ENCODE results near the gene ANXA8.
A peak's percentile ranks its signal among the peaks of the same experiment; 100 is the strongest.
"Not testable (repeated sequence)": the region's sequence is repeated elsewhere in the genome, so short reads cannot be mapped to it uniquely, and the experiment has no call there.

ANXA8 gene

DNA sequence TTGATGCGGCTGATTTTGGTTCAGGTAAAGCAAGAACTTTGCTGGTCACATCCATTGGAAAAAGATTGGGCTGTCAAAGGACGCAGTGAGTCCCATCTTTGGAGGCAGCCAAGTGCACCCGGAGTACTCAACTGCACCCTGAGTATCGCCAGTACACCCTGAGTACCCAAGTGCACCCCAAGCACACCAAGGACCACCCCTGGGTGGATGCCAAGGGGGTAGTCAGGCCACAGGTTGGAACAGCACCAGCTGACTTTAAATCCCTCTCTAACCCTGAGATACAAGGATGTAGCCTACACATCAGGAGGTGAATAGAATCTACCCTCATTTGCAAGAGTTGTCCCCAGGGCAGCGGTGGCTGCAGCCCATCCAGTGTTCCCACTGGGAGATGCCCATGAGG, 16.5 kb downstream of the ANXA8 start:
- DNase-seq (ENCODE audit: low read depth, low spot score); H3K4me3 ChIP-seq (ENCODE audit: low read length): not testable (repeated sequence)

DNA sequence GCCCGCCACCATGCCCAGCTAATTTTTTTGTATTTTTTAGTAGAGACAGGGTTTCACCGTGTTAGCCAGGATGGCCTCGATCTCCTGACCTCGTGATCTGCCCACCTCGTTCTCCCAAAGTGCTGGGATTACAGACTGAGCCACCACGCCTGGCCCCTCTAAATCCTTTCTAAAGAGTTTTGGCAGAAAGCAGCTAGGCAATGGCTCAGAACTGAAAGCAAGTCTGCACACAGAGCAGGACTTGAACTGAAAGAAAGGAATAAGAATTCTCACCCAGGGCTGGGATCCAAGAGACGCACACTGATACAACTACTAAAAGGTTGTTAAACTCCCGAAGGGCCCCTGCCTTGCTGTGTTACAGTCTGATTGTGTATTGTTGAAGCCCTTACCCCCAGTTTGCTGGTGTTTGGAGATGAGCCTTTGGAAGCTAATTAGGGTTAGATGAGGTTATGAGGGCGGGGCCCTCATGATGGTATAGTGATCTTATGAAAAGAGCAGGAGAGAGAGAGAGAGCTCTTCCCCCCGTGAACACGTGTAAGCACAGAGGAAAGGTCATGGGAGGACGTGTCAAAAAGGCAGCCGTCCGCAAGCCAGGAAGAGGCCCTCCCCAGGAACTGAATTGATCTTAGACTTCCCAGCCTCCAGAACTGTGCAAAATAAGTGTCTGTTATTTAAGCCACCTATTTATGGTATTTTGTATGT, 18.5 kb downstream of the ANXA8 start:
- DNase-seq (ENCODE audit: low read depth, low spot score); H3K4me3 ChIP-seq (ENCODE audit: low read length): not testable (repeated sequence)

DNA sequence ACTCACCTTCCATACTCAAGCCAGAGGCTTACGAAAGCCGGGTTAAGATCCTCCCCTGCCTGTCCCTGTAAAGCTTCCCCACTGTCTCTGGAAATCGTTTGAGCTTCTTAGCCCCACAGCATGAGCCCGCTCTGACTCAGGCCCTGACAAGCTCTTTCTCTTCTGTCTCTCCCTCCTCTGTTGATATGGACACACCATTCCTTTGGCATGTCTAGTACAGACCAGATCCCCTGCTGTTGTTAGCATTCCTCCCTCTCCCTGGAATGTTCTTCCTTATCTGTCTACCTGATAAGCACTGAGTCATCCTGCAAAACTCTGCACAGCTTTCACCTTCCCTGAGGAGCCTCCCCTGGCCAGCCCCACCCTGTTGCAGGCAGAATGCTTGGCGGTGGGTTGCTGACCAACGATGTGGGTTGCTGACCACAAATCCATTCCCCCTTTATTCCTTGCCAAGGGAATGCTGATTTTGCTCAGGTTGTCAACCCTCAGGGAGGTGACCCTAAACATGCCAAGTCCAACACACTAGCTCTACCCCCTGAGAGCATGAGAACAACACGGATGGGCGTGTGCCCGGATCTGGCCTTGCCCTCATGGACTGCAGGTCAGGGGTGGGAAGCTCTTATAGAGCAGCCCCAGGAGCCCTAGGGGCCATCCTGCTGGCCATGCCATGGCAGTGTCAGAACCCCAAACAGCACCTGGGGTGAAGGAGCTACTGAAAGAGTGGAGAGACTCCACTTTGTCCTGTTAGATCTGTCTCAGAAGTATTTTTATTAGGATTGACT, 21.1 kb downstream of the ANXA8 start:
- DNase-seq (ENCODE audit: low read depth, low spot score); H3K4me3 ChIP-seq (ENCODE audit: low read length): not testable (repeated sequence)

DNA sequence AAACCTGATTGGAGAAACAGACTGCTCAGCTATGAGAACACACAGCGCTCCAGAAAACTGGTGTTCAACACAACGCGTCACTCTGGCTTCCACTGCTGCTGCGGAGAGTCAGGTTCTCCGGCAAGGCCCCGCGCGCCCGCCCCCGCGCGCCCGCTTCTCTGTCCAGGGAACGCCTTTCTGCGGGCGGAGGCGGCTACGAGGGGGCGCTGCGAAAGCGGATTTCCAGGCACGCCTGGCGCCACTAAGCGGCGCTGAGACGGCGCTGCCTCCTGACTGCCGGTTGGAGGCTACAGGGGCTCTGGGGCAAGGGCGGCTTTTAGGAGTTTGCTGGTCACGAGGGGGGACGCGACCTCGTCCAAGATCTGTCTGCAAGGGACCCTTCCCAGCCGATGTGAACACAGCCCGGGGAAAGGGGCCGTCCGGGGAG, 22.6 kb downstream of the ANXA8 start:
- H3K4me3 ChIP-seq (ENCODE audit: low read length), result peak overlapping the region; percentile 18
- not testable (repeated sequence) for DNase-seq (ENCODE audit: low read depth, low spot score)

DNA sequence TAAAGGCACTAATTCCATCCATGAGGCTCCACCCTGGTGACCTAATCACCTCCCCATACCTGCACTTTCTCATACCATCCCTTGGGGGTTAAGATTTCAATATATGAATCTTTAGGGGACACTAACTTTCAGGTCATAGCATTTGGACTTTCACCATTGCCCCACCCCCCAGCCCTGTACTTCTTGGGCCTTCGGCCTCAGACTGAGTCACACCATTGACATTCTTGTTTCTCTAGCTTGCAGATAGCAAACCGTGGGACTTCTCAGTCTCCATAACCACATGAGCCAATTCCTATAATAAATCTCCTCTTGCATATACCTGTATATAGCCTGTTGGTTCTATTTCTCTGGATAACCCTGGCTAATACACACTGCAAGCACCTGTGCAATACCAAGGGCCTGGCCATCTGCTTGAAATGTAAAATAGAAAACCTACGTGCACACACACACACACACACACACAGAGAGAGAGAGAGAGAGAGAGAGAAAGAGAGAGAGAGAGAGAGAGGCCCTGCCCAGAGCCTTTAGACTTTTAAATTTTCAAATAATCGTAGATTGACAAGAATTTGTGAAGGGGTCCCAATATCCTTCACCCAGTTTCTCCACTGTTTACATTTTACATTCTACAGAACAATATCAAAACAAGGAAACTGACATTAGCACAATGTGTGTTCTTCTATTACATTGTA, 25.3 kb downstream of the ANXA8 start:
- no peak for DNase-seq (ENCODE audit: low read depth, low spot score)
- H3K4me3 ChIP-seq (ENCODE audit: low read length), result no peak overlapping the region

DNA sequence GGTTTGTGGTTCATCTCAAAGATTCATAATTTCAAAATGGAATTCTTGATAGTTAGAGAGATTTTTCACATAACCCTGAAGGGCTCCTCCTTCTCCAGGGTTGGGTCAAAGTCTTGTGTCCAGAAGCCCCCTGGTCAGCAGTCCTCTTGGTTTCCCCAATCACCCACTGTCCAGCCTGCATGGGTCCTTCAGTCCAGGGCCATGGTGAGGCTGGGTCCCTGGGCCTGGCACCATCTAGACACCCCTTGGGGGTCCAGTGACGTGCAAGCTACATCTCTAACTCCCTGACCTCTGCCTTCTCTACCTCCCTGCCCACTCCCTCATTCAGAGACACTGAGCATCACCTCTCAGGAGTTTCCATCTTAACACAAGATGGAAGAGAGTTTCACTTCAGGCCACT, 26.1 kb downstream of the ANXA8 start:
- no peak for DNase-seq (ENCODE audit: low read depth, low spot score)
- H3K4me3 ChIP-seq (ENCODE audit: low read length), result no peak overlapping the region

DNA sequence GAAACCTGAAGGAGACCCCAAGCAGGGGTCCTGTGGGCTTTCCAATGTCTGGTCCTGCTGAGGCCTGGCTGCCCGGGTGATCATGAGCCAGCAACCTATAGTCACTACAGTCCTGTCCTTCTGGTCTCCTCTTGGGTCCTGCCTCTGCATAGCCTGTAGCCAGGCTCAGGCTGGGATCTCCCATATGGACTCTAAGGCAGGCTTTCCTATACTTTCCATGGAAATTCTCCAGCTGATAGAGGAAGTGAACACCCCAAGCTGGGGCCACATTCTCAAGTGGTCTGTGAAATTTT, 26.4 kb downstream of the ANXA8 start:
- no peak overlapping the region for H3K4me3 ChIP-seq (ENCODE audit: low read length)
- no peak for DNase-seq (ENCODE audit: low read depth, low spot score)

DNA sequence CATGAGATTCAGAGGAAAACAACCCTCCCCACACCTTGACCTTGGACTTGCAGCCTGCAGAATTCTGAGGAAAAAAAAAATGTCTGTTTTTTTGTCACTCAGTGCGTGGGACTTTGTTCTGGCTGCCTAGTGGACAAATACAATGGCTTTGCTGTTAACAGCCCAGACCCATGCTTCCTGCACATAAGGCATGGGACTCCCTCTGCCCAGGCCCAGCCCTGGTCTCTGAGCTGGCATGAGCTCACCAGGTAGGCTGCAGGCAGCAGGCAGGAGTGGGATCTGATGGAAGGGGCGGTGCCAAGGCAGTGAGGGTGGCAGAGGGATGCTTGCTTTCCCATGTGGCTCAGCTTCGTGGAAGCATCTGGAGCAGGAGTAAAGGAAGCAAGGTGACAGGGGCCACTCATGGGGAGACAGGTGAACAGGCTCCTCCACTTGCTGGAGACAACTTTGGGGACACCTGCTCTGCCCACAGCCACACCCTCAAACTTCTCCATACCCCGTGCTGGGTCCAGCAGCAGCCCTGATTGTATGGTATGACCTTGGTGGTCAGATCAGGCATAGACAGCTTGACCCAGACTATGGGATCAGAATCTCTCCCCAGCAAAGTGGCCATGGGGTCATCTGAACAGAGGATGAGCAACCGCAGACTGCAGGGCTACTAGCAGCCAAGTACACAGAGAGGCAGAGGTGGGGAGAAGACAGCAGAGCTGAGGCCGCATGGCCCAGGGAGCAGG, 27.0 kb downstream of the ANXA8 start:
- DNase-seq (ENCODE audit: low read depth, low spot score), result no peak
- no peak overlapping the region for H3K4me3 ChIP-seq (ENCODE audit: low read length)

DNA sequence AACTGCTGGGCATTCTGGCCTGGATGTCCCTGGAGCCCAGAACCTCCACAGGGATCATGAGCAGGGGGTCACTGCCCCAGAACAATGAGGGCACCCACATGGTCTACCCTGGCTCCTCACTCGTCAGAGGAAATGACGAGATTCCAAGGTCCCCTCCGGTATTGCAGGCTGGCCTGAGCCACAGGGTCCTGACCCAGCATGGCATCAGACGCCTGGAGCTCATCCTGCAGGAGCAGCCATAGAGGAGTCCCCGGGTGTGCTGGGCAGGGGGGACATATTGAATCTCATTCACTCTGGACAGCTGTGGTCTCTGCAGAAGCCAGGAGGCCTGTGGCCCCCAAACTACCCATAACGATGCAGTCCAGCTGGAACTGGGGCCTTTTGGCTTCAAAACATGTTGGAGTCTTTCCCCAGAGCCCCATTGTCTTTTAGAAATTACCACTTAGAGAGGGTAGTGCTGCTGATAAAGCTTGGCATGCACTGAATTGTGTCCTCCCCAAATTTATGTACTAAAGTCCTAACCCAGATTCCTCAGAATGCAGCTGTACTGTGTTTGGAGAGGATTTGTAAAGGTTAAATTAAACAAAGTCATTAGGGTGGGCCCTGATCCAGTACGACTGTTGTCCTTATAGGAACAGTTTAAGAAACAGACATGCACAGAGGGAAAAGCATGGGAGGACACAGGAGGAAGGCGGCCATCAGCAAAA, 27.7 kb downstream of the ANXA8 start:
- no peak for DNase-seq (ENCODE audit: low read depth, low spot score)
- no peak overlapping the region for H3K4me3 ChIP-seq (ENCODE audit: low read length)

DNA sequence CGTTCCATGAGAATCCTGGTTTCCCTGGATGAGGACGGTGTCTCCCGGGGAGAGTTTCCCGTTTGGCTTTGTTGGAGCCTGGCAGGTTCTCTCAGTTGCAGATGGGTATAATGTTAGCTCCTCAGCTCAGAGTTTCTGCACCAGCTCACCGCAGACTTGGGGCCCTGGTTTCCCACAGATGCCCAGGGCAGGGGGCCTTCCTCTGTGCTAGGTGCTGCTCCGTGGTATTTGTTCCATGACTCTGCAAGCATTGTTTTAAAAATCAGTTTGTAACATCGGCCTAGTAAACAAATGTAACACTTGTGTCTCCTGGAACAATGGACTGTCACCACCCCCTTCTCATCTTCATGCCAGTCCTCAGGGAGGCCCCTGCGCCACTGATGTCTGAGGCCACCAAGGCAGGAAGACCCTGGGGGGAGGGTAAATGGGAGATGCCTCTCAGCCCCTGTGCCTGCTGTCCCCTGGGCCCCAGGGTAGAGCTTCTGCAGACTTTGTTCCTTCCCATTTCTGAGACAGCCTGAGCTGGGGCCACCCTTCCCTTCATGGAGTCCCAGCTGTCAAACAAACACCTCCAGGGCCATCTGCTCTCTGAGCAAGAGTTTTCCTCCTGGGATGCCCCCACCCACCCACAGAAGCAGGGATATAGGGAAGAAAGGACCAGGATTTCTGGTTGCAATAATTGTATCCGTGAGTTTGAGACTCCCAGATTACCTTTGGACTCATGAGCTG, 28.4 kb downstream of the ANXA8 start:
- DNase-seq (ENCODE audit: low read depth, low spot score); H3K4me3 ChIP-seq (ENCODE audit: low read length): not testable (repeated sequence)

DNA sequence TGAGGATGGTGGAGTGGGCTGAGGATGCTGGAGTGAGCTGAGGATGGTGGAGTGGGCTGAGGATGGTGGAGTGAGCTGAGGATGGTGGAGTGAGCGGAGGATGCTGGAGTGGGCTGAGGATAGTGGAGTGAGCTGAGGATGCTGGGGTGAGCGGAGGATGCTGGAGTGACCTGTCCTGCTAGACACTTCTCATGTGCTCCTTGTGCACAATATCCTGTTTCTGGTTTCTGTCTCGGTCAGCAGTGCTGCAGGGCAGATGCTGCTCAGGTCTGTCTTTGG, 29.2 kb downstream of the ANXA8 start:
- DNase-seq (ENCODE audit: low read depth, low spot score), result no peak

DNA sequence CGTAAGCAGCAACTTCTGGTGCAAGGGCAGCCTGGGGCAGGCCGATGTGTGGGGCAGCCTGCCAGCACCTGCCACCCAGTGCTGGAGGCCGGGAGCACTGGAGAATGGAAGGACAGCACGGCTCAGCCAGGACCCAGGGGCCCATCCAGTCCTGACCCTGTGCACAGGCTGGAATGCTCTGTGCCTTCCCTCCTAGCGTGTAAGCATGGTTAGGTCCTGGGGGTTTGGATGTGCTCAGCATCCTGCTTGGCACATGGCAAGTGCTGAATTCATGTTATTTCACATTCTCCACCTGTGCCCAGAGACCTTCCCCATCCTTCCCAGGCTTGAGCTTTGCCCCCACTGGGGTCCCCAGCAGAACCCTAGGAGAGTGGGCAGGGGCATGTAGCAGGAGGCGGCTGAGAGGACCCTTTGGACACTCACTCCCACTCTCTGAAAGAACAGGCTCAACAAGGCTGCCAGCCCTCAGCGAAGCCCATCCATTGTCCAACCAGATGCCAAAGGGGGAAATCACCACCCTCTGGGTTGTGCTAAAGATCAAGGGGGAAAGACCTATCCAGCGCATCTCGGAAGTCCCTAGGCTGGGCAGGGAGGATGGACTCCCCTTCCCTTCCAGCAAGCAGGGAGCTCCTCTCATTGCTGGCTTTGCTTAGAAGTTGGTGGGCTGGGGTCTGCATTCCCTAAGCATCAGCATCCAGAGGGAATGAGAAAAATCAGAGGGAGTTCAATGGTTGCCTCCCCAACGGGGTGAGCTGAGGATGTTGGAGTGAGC, 29.7 kb downstream of the ANXA8 start:
- no peak for DNase-seq (ENCODE audit: low read depth, low spot score)

More for the DNA sequence above, 29.2 kb downstream of the ANXA8 start:
- H3K4me3 ChIP-seq (ENCODE audit: low read length), result no peak overlapping the region

DNA sequence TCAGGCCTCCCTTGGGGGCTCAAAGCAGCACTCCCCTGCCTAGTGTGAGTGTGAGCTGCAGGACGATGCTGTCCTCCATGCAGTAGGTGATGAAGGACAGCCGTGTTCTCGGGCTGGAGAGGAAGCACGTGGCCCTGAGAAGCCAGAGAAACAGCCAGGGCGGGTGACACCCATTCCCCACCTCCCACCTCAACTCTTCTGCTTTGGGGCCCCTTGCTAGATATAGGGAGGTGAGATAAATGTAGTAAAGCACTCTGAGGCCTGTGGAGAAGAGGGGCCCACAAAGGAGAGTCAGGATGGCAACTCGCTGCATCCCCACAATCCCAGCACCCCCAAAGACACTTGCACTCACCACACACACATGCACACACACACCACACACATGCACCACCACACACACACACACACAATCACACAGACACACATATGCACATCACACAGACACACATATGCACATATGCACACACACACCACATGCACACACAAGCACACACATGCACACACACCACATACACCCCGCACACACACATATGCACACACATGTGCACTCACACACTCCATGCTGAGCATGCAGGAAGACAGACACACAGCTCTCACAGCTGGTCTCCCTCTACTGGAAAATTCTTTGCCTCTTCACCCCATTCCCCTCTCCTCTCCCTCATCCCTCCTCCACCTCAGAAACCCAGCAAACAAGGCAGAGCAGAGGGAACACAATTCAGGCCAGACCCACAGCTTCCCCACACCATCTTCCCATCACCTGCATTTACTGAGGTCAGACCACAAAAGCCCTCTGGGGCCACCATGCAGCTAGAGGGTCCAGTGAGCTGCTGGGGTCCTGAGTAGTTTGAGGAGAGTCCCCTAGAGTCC, 30.5 kb downstream of the ANXA8 start:
- no peak overlapping the region for H3K4me3 ChIP-seq (ENCODE audit: low read length)
- no peak for DNase-seq (ENCODE audit: low read depth, low spot score)

More for the DNA sequence above, 29.7 kb downstream of the ANXA8 start:
- H3K4me3 ChIP-seq (ENCODE audit: low read length), result no peak overlapping the region

DNA sequence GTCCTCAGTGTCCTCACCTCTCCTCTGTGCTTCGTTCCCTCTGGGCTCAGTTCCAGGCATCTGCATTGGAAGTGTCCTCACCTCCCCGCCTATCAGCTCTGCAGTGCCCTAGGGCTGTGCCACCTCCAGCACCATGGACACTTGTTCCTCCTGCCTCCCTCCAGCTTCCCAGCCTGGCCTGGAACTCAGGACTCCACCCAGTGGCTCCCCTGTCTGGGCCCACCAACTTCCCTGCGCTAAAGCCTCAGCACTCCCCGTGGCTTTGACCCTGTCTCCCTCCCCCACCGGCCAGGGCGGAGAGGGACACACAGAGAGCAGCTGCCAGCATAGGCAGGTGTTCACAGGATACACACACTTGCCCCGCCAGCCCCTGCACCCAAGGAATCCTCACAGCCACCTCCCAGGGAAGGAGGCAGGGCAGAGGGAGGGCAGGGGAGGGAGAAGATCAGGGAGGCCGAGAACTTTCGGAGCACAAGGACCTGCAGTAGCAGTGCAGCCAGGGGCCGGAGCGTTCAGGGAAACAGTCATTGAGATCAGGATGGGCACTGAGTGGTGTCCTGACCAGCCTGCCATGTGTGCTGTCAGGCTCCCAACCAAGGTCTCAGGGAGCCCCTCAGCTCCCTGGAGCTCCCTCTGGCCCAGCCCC, 31.3 kb downstream of the ANXA8 start:
- DNase-seq (ENCODE audit: low read depth, low spot score), result no peak
- no peak overlapping the region for H3K4me3 ChIP-seq (ENCODE audit: low read length)

DNA sequence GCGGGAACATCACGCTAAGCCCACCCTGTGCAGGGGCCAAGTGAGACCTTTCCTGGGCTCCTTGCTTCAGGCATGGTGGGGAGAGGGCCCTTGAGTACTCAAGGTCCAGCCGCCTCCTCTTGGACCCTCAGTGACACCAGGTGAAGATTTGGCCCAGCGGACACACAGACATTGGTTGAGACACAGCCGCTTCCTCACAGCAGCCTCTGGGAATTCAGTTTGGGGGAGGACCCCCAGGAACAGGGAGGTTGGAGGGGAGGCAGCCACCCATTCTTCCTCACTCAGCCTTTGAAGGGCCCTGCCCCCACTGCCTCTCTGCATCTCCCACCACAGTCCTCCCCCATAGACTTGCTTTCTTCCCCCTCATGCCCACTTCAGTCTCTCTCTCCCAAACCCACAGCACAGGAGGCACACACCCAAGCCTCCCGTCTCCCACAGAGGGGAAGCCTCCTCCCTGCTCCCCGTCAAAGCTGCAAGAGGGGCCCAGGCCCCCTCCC, 31.9 kb downstream of the ANXA8 start:
- no peak overlapping the region for H3K4me3 ChIP-seq (ENCODE audit: low read length)
- no peak for DNase-seq (ENCODE audit: low read depth, low spot score)

DNA sequence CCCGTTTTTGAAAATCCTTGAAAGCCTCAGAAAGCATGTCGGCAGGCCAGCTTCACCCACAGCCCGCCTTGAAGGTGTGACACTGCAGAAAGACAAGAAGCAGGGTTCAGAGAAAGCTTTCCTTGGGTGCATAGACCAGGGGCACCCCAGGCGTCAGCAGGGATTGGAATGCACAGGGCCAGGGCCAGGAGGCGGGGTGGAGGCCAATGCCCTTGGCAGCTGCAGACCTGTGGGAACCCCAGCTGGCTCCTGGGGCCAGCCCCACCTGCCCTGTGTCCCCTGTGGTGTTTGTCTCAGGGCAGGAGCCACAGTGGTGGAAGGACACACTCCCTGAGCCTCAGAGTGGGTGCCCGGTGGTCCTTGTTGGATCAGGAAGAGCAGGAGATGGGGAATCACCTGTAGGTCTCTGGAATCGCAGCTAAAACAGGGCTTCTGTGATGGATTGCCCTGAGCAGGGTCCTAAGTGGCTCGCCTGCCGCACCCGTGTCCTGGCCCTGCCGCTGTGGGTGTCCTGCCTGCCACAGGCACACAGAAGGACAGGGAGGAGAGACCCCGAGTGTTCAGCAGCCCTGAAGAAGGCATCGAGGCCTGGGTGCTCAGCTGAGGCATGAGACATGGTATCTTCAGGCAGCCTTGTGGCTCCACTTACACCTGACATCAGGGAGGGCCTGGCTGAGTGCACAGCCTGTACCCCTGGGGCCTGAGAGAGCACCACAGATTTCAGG, 32.5 kb downstream of the ANXA8 start:
- no peak overlapping the region for H3K4me3 ChIP-seq (ENCODE audit: low read length)
- DNase-seq (ENCODE audit: low read depth, low spot score), result no peak

All from Jurkat, Clone E6-1 (cell line).